ENCODE data around the gene CAMK1D. TPM values are rescaled to one million over a fixed set of nuclear protein-coding genes. Genes with fewer than 3 reads are reported as not detected.
"Not testable (repeated sequence)": the region's sequence is repeated elsewhere in the genome, so short reads cannot be mapped to it uniquely, and the experiment has no call there.

CAMK1D gene
- total and polyA plus RNA-seq, 2 donors: 11.2 to 14.6 TPM

GRCh38 chr10:12541446-12542067 is 192.2 kb downstream of the CAMK1D start:
- no peaks in the 10 kb centered on the region for H3K27me3 ChIP-seq (ENCODE audit: control insufficient read depth in 2 of 2, insufficient read depth in 1 of 2, low read length in 1 of 2)
- DNase-seq (ENCODE audit: low read depth in 6 of 9, low spot score in 9 of 9): no peak
- H3K27ac ChIP-seq (ENCODE audit: low read depth in 1 of 2, low read length in 1 of 2): no peak overlapping the region
- H3K4me3 ChIP-seq (ENCODE audit: low read length in 2 of 2): no peak overlapping the region
- H3K36me3 ChIP-seq (ENCODE audit: control insufficient read depth in 2 of 2, insufficient read depth in 2 of 2, low read length in 1 of 2): peaks cover 0 to 3% of the 10 kb centered on the region in 2 donors
- H3K4me1 ChIP-seq (ENCODE audit: control insufficient read depth in 2 of 2, insufficient read depth in 2 of 2, low read length in 2 of 2): peaks cover 20 to 22% of the 10 kb centered on the region in 2 donors
- H3K9me3 ChIP-seq (ENCODE audit: control insufficient read depth in 2 of 2, insufficient read depth in 1 of 2, low read length in 1 of 2): peaks cover 0 to 4% of the 10 kb centered on the region in 2 donors
- WGBS: 92% methylated on average over 11 of the region's 11 CpGs

DNA sequence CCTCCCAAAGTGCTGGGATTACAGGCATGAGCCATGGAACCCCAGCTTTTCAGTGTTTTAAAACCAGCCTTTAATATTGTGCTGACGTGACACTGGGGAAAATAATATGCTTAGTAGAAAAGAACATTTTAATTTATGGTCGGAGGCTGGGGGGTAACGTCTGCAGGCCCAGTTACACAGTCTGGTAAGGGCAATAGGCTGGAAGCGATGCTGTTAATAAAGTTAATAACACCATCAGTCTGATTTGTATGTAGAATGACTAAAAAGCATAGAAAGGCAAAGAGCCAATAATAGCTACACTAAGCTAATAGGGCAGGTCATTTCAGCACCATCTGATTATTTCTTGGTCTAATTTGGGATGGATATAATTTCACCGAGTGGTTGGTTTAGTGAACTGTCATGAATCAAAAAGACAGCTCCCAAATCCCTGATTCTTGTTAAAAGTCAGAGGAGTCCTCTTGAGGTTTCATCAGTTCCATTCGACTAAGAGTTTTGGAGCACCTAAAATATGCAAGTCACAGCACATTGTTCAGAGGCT is 192.9 kb downstream of the CAMK1D start:
- no peaks in the 10 kb centered on the region for H3K27me3 ChIP-seq (ENCODE audit: control insufficient read depth in 2 of 2, insufficient read depth in 1 of 2, low read length in 1 of 2)
- H3K36me3 ChIP-seq (ENCODE audit: control insufficient read depth in 2 of 2, insufficient read depth in 2 of 2, low read length in 1 of 2): peaks cover 0 to 3% of the 10 kb centered on the region in 2 donors
- no peak for DNase-seq (ENCODE audit: low read depth in 6 of 9, low spot score in 9 of 9)
- 95% methylated on average over 6 of the region's 6 CpGs for WGBS
- H3K4me1 ChIP-seq (ENCODE audit: control insufficient read depth in 2 of 2, insufficient read depth in 2 of 2, low read length in 2 of 2): peaks cover 23 to 26% of the 10 kb centered on the region in 2 donors
- no peak overlapping the region for H3K4me3 ChIP-seq (ENCODE audit: low read length in 2 of 2)
- peaks cover 0 to 4% of the 10 kb centered on the region in 2 donors for H3K9me3 ChIP-seq (ENCODE audit: control insufficient read depth in 2 of 2, insufficient read depth in 1 of 2, low read length in 1 of 2)
- no peak overlapping the region for H3K27ac ChIP-seq (ENCODE audit: low read depth in 1 of 2, low read length in 1 of 2)

DNA sequence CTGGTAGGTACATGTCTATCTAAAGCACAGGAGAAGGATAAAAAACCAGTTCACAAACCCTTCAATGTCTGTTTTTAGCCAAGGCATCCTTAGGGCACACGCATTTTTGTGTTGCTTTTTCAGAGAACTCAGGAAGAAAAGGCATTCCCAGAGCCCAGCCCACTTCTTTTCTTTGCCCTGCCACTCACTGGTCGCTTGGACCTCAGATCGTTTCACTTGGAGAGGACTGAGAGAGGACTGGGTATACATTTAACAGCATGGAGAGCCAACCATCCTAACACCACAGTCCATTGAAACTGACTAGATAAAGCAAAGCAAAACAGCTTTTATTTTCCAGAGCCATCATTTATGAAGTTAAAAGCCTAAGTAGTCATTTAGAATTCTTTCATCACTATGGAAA is 194.2 kb downstream of the CAMK1D start:
- no peak for DNase-seq (ENCODE audit: low read depth in 6 of 9, low spot score in 9 of 9)
- 97% methylated on average over 3 of the region's 3 CpGs for WGBS
- Histone ChIP-seq H3K27me3 (ENCODE audit: control insufficient read depth in 2 of 2, insufficient read depth in 1 of 2, low read length in 1 of 2) (no peaks in the 10 kb centered on the region), H3K36me3 (ENCODE audit: control insufficient read depth in 2 of 2, insufficient read depth in 2 of 2, low read length in 1 of 2) (peaks cover 0 to 3% of the 10 kb centered on the region in 2 donors), H3K4me1 (ENCODE audit: control insufficient read depth in 2 of 2, insufficient read depth in 2 of 2, low read length in 2 of 2) (peaks cover 31 to 37% of the 10 kb centered on the region in 2 donors), H3K27ac (ENCODE audit: low read depth in 1 of 2, low read length in 1 of 2) (no peak overlapping the region), H3K9me3 (ENCODE audit: control insufficient read depth in 2 of 2, insufficient read depth in 1 of 2, low read length in 1 of 2) (peaks cover 0 to 4% of the 10 kb centered on the region in 2 donors), H3K4me3 (ENCODE audit: low read length in 2 of 2) (no peak overlapping the region)

GRCh38 chr10:12546160-12546802 is 196.9 kb downstream of the CAMK1D start:
- H3K27ac ChIP-seq (ENCODE audit: low read depth in 1 of 2, low read length in 1 of 2); DNase-seq (ENCODE audit: low read depth in 6 of 9, low spot score in 9 of 9); H3K9me3 ChIP-seq (ENCODE audit: control insufficient read depth in 2 of 2, insufficient read depth in 1 of 2, low read length in 1 of 2); H3K27me3 ChIP-seq (ENCODE audit: control insufficient read depth in 2 of 2, insufficient read depth in 1 of 2, low read length in 1 of 2); H3K36me3 ChIP-seq (ENCODE audit: control insufficient read depth in 2 of 2, insufficient read depth in 2 of 2, low read length in 1 of 2); H3K4me3 ChIP-seq (ENCODE audit: low read length in 2 of 2): not testable (repeated sequence)
- peaks cover 16 to 33% of the 10 kb centered on the region in 2 donors for H3K4me1 ChIP-seq (ENCODE audit: control insufficient read depth in 2 of 2, insufficient read depth in 2 of 2, low read length in 2 of 2)
- WGBS: 96% methylated on average over 10 of the region's 10 CpGs

- peaks cover 16 to 35% of the 10 kb centered on the region in 2 donors for H3K4me1 ChIP-seq (ENCODE audit: control insufficient read depth in 2 of 2, insufficient read depth in 2 of 2, low read length in 2 of 2)
- no peak overlapping the region for H3K4me3 ChIP-seq (ENCODE audit: low read length in 2 of 2)
- DNase-seq (ENCODE audit: low read depth in 6 of 9, low spot score in 9 of 9): peak in 8 of 9 donors; percentile 21 to 70 (median 34)
- H3K9me3 ChIP-seq (ENCODE audit: control insufficient read depth in 2 of 2, insufficient read depth in 1 of 2, low read length in 1 of 2): peaks cover 0 to 4% of the 10 kb centered on the region in 2 donors
- H3K27ac ChIP-seq (ENCODE audit: low read depth in 1 of 2, low read length in 1 of 2): peak overlapping the region; percentile 87 to 91
- H3K27me3 ChIP-seq (ENCODE audit: control insufficient read depth in 2 of 2, insufficient read depth in 1 of 2, low read length in 1 of 2): no peaks in the 10 kb centered on the region
- H3K36me3 ChIP-seq (ENCODE audit: control insufficient read depth in 2 of 2, insufficient read depth in 2 of 2, low read length in 1 of 2): peaks cover 0 to 3% of the 10 kb centered on the region in 2 donors
- WGBS: 28% methylated on average over 6 of the region's 6 CpGs
These were observed 198.0 kb downstream of the CAMK1D start for GRCh38 chr10:12547301-12547771.

DNA sequence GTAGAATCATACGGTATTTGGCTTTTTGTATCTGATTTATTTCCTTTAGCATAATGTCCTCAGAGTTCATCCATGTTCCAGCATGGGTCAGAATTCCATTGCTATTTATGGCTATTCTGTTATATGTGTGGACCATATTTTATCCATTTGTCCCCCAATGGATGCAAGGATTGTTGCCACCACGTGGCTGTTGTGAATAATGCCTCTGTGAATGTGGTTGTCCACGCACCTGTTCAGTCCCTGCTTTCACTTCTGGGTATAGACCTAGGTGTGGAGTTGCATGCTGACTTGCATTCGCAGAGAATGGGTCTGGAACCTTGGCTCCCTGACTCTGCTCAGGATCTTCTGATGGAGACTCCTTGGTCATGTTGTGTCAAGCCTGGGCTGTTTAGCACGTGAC is 199.9 kb downstream of the CAMK1D start:
- Histone ChIP-seq H3K36me3 (ENCODE audit: control insufficient read depth in 2 of 2, insufficient read depth in 2 of 2, low read length in 1 of 2) (peaks cover 5 to 13% of the 10 kb centered on the region in 2 donors), H3K27ac (ENCODE audit: low read depth in 1 of 2, low read length in 1 of 2) (no peak overlapping the region), H3K27me3 (ENCODE audit: control insufficient read depth in 2 of 2, insufficient read depth in 1 of 2, low read length in 1 of 2) (no peaks in the 10 kb centered on the region), H3K9me3 (ENCODE audit: control insufficient read depth in 2 of 2, insufficient read depth in 1 of 2, low read length in 1 of 2) (peaks cover 0 to 4% of the 10 kb centered on the region in 2 donors), H3K4me3 (ENCODE audit: low read length in 2 of 2) (no peak overlapping the region), H3K4me1 (ENCODE audit: control insufficient read depth in 2 of 2, insufficient read depth in 2 of 2, low read length in 2 of 2) (peaks cover 16 to 35% of the 10 kb centered on the region in 2 donors)
- 82% methylated on average over 5 of the region's 5 CpGs for WGBS
- peak in 1 of 9 donors; percentile 40 for DNase-seq (ENCODE audit: low read depth in 6 of 9, low spot score in 9 of 9)

DNA sequence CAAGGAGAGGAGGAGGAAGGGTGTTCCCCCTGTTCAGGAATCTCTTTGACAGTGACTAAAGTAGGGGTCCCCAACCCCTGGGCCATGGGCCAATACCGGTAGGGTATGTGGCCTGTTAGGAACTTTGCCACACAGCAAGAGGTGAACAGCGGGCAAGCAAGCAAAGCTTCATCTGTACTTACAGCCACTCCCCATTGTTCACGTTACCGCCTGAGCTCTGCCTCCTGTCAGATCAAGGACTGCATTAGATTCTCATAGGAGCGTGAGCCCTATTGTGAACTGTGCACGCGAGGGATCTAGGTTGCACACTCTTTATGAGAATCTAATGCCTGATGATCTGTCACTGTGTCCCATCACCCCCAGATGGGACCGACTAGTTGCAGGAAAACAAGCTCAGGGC is 201.6 kb downstream of the CAMK1D start:
- Histone ChIP-seq H3K27ac (ENCODE audit: low read depth in 1 of 2, low read length in 1 of 2) (no peak overlapping the region), H3K27me3 (ENCODE audit: control insufficient read depth in 2 of 2, insufficient read depth in 1 of 2, low read length in 1 of 2) (no peaks in the 10 kb centered on the region), H3K4me3 (ENCODE audit: low read length in 2 of 2) (no peak overlapping the region), H3K4me1 (ENCODE audit: control insufficient read depth in 2 of 2, insufficient read depth in 2 of 2, low read length in 2 of 2) (peaks cover 16 to 35% of the 10 kb centered on the region in 2 donors), H3K9me3 (ENCODE audit: control insufficient read depth in 2 of 2, insufficient read depth in 1 of 2, low read length in 1 of 2) (no peaks in the 10 kb centered on the region), H3K36me3 (ENCODE audit: control insufficient read depth in 2 of 2, insufficient read depth in 2 of 2, low read length in 1 of 2) (peaks cover 12 to 13% of the 10 kb centered on the region in 2 donors)
- over 99% methylated on average over 8 of the region's 8 CpGs for WGBS
- no peak for DNase-seq (ENCODE audit: low read depth in 6 of 9, low spot score in 9 of 9)

DNA sequence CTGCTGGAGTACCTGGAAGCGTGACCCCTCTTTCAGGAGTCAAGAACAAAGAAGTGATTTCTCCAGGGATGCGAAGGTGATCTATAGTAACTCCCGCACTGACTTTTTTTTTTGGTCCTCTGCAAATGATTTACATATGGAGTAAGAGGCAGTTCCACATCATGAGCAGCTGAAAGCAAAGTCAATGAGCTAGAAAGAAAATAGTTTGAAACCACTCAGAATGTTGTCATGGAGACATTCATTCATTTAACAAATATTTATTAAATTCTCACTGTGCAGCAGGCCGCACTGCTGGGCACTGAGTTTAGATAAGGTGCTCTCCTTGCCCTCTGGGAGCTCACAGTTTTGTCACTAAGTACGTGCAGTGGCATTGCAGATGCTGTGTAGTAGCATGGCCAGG is 206.7 kb downstream of the CAMK1D start:
- 91% methylated on average over 5 of the region's 5 CpGs for WGBS
- peaks cover 15 to 16% of the 10 kb centered on the region in 2 donors for H3K36me3 ChIP-seq (ENCODE audit: control insufficient read depth in 2 of 2, insufficient read depth in 2 of 2, low read length in 1 of 2)
- no peak overlapping the region for H3K4me3 ChIP-seq (ENCODE audit: low read length in 2 of 2)
- peaks cover 0 to 5% of the 10 kb centered on the region in 2 donors for H3K4me1 ChIP-seq (ENCODE audit: control insufficient read depth in 2 of 2, insufficient read depth in 2 of 2, low read length in 2 of 2)
- H3K27ac ChIP-seq (ENCODE audit: low read depth in 1 of 2, low read length in 1 of 2): no peak overlapping the region
- DNase-seq (ENCODE audit: low read depth in 6 of 9, low spot score in 9 of 9): no peak
- no peaks in the 10 kb centered on the region for H3K9me3 ChIP-seq (ENCODE audit: control insufficient read depth in 2 of 2, insufficient read depth in 1 of 2, low read length in 1 of 2)
- H3K27me3 ChIP-seq (ENCODE audit: control insufficient read depth in 2 of 2, insufficient read depth in 1 of 2, low read length in 1 of 2): no peaks in the 10 kb centered on the region

- Histone ChIP-seq H3K4me1 (ENCODE audit: control insufficient read depth in 2 of 2, insufficient read depth in 2 of 2, low read length in 2 of 2) (peaks cover 0 to 3% of the 10 kb centered on the region in 2 donors), H3K9me3 (ENCODE audit: control insufficient read depth in 2 of 2, insufficient read depth in 1 of 2, low read length in 1 of 2) (no peaks in the 10 kb centered on the region), H3K27ac (ENCODE audit: low read depth in 1 of 2, low read length in 1 of 2) (no peak overlapping the region), H3K27me3 (ENCODE audit: control insufficient read depth in 2 of 2, insufficient read depth in 1 of 2, low read length in 1 of 2) (no peaks in the 10 kb centered on the region), H3K4me3 (ENCODE audit: low read length in 2 of 2) (no peak overlapping the region), H3K36me3 (ENCODE audit: control insufficient read depth in 2 of 2, insufficient read depth in 2 of 2, low read length in 1 of 2) (peaks cover 5 to 10% of the 10 kb centered on the region in 2 donors)
- 79% methylated on average over 11 of the region's 11 CpGs for WGBS
- DNase-seq (ENCODE audit: low read depth in 6 of 9, low spot score in 9 of 9): no peak
These were observed 210.3 kb downstream of the CAMK1D start for GRCh38 chr10:12559578-12560178.

Data from thymus (tissue), 11 donors.